Limb (tissue), 2 donors: ENCODE measurements around the gene ADGRF1.
A peak's percentile ranks its signal among the peaks of the same experiment; 100 is the strongest.
"Not testable (repeated sequence)": the region's sequence is repeated elsewhere in the genome, so short reads cannot be mapped to it uniquely, and the experiment has no call there.

Experiments used
- DNase-seq, 2 donors: peaks; one replicate each; pipeline ENCODE4 v3.0.0-alpha.2; 2016; ENCODE audit errors: extremely low spot score in 2 of 2

ADGRF1 gene

DNA sequence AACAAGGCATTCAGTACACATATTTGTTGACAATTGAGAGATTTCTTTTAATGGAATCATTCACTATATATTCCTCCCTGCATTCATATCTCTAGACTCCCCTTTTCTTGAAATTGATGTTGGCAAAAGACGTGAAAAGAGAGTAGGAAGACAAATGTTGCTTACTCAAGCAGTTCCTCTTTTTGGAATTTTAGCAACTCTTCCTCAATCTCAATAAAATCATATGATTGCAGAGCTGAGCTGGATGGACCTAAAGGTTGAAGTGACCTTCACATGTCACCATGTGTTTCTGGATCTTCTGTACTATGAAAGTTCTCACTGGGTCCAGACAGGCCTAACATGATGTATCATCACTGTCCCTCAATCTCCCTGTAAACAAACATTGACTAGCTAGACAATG, 18.6 kb downstream of the ADGRF1 start:
- DNase-seq = no peak

GRCh38 chr6:47022191-47022590, 19.9 kb downstream of the ADGRF1 start:
- no peak for DNase-seq

DNA sequence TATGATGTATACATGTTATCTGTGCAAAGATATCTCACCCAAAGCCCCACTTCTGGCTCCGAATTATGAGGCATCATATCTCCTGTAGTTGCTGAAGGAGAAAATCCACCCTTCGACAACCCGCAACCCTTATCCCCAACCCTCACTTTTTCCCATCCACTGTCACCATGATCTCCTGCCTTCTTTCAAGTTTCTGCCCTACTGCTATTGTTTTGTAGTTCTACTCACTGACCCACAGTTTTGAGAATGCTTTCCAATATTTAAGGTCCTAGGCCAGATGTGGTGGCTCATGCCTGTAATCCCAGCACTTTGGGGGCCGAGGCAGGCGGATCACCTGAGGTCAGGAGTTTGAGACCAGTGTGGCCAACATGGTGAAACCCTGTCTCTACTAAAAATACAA, 22.2 kb downstream of the ADGRF1 start:
- DNase-seq = no peak

DNA sequence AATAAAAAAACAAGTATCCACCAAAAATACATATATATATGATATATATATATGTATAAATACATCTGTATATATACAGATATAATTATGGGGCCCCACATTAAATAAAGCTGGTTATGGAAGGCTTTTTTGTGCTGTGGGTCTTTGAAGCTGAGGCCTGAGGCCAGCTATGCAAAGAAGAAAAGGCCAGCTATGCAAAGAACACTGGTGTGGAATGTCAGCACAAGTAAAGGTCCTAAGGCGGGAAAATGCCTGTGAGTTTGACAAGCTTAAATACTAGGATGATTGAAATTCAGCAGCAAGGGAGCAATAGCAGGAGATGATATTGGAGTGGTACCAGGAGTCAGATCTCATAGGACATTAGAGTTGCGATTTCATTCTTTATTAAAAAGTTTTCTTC, 25.2 kb downstream of the ADGRF1 start:
- no peak for DNase-seq

DNA sequence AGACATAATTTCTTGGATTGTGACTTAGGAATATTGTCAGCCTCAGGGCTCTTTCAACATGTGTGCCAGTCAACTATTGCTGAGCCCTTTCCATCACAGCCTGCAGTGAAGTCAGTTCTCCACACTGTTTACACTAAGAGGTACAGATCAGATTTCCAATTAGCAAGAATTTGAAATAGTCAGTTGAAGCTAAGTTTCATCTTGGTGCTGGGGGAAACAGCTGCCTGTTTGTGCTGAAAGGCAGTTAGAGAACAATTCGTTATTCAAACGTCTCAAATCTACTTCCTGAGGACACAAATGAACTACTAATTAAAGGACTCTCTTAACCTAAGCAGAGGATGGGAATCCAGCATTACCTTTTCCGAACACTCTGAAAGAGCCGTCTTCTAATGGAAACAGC, 25.9 kb downstream of the ADGRF1 start:
- DNase-seq = peak in 1 of 2 donors; percentile 32

DNA sequence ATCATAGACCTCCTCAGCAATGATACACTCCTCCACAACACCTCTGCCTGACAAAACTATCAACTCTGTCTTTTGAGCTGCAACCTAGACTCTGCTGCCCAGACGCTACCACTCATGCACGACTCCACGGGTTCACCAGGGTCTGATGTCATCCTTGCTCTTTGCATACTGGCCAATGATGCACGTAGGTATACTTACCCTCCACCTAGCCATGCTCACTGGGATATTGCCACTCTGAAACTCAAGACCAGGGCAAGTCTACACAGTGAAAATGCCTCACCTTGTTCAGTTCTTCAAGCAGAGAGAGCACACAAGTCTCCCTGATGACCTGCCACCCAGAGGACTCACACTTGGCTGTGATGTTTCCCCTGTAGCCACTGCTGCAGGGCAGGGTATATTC, 27.7 kb downstream of the ADGRF1 start:
- no peak for DNase-seq

- no peak for DNase-seq
Measured at GRCh38 chr6:47009583-47009982, 32.5 kb downstream of the ADGRF1 start.

DNA sequence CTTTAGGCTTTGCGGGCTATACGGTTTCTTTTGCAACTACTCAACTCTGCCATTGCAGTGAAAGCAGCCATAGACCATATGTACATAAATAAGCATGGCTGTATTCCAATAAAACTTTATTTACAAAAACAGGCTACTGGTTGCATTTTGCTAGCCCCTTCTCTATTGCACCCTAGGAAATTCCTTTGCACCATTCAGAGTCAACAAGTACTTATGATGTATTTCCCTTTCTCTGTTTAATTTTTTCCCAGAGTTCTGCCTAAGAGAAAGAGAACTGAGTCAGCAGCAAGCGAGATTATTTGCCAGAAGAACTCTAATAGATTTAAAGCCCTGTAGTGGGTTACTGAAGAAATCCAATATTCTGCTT, 33.8 kb downstream of the ADGRF1 start:
- no peak for DNase-seq

DNA sequence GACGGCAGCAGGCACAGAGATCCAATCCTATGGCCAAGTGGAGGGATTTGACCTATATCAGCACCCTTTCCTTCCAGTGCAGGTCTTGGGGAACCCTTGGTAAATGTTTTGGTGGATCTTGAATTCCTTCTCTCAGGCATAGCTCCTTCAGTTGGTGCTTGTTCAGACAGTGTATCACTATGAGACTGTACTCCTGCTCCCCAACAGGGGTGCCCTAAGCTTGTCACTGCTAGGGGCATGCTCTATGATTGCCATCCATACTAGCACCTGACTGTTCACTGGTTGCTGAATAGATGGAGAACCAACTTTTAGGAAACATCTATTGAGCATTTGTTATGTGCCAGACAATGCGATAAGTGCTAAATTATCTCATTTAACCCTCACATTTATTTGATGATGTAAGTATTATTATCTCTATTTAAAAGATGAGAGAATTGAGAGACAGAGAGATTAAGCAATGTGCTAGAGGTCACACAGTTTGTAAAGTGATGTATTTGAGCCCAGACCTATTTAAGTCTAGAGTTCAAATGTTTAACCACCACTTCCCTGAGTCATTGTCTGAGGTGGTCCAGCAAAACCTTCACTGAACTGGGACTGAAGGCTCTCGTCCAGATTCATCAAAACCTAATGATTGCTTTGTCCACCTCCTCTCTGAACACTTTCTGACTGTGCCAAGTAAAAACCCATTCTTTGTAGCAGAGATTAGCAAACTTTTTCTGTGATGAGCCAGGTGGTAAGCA, 34.3 kb downstream of the ADGRF1 start:
- no peak for DNase-seq

DNA sequence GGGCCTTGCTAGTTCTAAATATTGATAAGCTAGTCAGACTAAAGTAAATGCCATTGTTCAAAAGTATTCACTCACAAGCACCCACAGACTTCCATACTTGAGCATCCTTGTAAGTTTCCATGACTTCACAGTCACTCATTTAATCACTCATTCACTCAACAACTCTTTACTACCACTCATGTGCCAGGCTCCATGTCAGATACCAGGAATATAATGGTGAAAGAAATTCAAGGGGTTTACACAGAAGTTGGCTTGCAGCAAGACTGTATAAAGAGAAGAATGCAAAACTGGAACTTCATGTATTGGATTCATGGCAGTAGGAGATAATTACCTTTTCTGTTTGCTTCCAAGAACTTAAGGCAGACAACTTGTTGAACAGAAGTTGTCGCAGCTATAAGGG, 36.6 kb downstream of the ADGRF1 start:
- DNase-seq = no peak

DNA sequence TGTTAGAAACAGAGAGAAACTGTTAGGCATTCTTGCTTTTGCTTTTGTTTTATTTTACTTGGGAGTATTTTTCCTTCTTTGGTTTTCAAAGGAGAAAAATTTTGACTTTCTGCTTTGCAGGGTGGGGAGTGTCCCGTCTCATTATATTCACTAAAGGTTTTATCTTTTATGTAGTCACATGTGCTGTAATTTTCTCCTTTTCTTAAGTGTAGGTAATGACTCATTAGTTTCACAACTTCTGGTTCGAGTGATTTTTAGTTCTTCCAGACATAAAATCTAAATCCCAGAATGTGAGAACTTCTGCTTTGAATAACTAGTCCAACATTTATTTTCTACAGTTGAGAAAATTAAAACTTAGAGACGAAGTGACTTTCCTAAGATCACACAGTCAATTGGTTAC, 37.7 kb downstream of the ADGRF1 start:
- no peak for DNase-seq

DNA sequence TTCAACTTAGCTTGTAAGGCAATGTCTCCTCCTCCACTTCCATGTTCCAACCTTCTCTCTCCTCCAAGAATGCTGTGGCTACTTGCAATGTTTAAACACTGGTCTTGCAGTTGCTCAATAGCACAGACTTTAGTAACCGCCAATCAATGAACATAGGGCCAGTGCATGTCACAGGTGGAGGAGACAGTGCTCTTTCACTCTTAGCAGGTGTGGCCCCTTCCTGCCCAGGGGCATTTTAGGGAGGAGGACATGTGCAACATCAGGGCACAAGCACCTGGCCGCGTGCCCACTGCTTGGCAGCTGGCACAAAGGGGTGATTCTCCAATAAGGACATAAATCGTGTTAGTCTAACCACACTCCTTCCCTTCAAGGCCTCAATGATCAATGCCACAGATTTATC, 41.3 kb downstream of the ADGRF1 start:
- DNase-seq = no peak

GRCh38 chr6:46998436-46999017, 43.6 kb downstream of the ADGRF1 start:
- DNase-seq = no peak

GRCh38 chr6:46997646-46998045, 44.5 kb downstream of the ADGRF1 start:
- no peak for DNase-seq

GRCh38 chr6:46996860-46997641, 45.1 kb downstream of the ADGRF1 start:
- no peak for DNase-seq

GRCh38 chr6:46994933-46995332, 47.2 kb downstream of the ADGRF1 start:
- no peak for DNase-seq

GRCh38 chr6:46993846-46994245, 48.3 kb downstream of the ADGRF1 start:
- no peak for DNase-seq

GRCh38 chr6:46992391-46992790, 49.7 kb downstream of the ADGRF1 start:
- DNase-seq = not testable (repeated sequence)

DNA sequence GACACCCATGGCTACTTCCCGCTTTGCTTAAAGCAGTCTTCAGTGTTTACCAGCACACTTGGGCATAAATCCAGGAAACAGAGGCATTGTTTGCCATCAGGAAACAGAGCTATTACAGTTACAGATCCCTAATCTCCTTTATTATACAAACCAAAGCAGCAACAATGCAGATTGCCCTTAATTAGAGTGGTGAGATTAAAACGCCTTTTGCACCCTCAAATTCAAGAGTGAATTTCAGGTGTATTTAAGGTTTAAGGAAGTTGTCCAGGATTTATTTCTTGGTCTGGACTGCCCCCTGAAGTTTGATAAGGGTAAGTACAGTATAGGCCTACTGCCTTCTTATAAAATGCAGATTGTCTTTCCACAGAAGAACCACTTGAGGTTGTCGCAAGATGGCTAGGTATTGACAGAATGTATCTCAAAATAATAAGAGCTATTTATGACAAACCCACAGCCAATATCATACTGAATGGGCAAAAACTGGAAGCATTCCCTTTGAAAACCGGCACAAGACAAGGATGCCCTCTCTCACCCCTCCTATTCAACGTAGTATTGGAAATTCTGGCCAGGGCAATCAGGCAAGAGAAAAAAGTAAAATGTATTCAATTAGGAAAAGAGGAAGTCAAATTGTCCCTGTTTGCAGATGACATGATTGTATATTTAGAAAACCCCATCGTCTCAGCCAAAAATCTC, 51.2 kb downstream of the ADGRF1 start:
- peak in 1 of 2 donors; percentile 66 for DNase-seq

DNA sequence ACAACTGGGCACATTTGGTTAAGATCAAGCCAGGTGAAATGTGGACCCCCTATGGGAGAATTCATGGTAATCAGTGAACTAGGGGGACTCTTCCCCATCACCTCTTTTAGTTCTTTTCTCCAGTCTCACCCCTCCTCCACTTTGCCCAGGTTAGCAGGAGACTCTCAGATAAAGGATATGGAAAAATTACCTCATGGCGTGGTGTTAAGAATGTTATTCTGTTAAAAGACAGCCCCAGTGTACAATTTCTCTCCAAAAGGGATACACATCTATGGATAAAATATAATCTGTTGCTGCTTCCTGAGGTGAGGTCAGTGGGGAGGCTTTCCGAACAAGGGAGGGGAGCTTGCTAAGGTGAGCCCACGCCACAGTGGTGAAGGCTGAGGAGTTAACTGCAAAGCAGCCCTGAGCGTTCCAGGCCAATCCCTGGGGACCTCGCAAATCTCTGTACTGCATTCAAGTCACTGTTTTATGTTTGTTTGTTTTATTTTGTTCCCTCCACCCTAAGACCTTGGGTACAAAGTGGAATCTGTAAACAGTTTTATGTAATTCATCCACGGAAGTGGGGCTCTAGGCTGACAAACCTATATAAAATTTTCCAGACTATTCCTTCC, 52.0 kb downstream of the ADGRF1 start:
- no peak for DNase-seq

- no peak for DNase-seq
Measured at GRCh38 chr6:46989398-46989797, 52.7 kb downstream of the ADGRF1 start.

GRCh38 chr6:46985943-46986342, 56.2 kb downstream of the ADGRF1 start:
- DNase-seq = no peak
